Endodermal cell (in vitro differentiated cells): ENCODE data around the gene NFYB. TPM values are rescaled to one million over a fixed set of nuclear protein-coding genes. Genes with fewer than 3 reads are reported as not detected.

ENCODE experiments used
- DNase-seq: peaks from one replicate; pipeline ENCODE4 v3.0.0-alpha.2; 2017
- H3K27ac ChIP-seq: 2 replicates; pipeline ENCODE4 v1.5.1; 2013; ENCODE audit warnings: mild to moderate bottlenecking, low read depth, low read length, moderate library complexity
- H3K27me3 ChIP-seq: 2 replicates; pipeline ENCODE4 v1.6.1; 2013; ENCODE audit warnings: mild to moderate bottlenecking, low read length, moderate library complexity; ENCODE audit not compliant: insufficient read depth, control insufficient read depth, poor library complexity, severe bottlenecking
- H3K36me3 ChIP-seq: 2 replicates; pipeline ENCODE4 v1.7.0; 2013; ENCODE audit warnings: mild to moderate bottlenecking, low read length, moderate library complexity; ENCODE audit not compliant: control insufficient read depth, insufficient read depth
- H3K4me1 ChIP-seq: one replicate; pipeline ENCODE4 v1.7.0; 2013; ENCODE audit warnings: low read length; ENCODE audit not compliant: control insufficient read depth, insufficient read depth
- H3K4me3 ChIP-seq: 2 replicates; pipeline ENCODE4 v1.5.1; 2013; ENCODE audit warnings: mild to moderate bottlenecking, low read length, moderate library complexity
- H3K9ac ChIP-seq: 2 replicates; pipeline ENCODE4 v1.6.1; 2013; ENCODE audit warnings: mild to moderate bottlenecking, low read length, moderate library complexity; ENCODE audit not compliant: poor library complexity, severe bottlenecking; ENCODE audit errors: extremely low read depth
- H3K9me3 ChIP-seq: 2 replicates; pipeline ENCODE4 v1.6.1; 2013; ENCODE audit warnings: mild to moderate bottlenecking, low read length, moderate library complexity; ENCODE audit not compliant: control insufficient read depth
- H3K27ac Mint-ChIP-seq: 2 replicates; pipeline ENCODE4 v1.8.0; 2020; ENCODE audit warnings: mixed read lengths
- H3K27me3 Mint-ChIP-seq: 2 replicates; pipeline ENCODE4 v1.8.0; 2021; ENCODE audit warnings: mild to moderate bottlenecking, mixed read lengths; ENCODE audit not compliant: insufficient read depth
- H3K36me3 Mint-ChIP-seq: 2 replicates; pipeline ENCODE4 v1.8.0; 2020; ENCODE audit warnings: low read depth, mixed read lengths
- H3K4me1 Mint-ChIP-seq: 2 replicates; pipeline ENCODE4 v1.8.0; 2020; ENCODE audit warnings: mixed read lengths
- H3K4me3 Mint-ChIP-seq: 2 replicates; pipeline ENCODE4 v1.8.0; 2020; ENCODE audit warnings: mild to moderate bottlenecking, moderate library complexity, mixed read lengths
- H3K9me3 Mint-ChIP-seq: 2 replicates; pipeline ENCODE4 v1.8.0; 2020; ENCODE audit warnings: mild to moderate bottlenecking, mixed read lengths
- WGBS, 2 experiments: methylation state at CpG; one replicate each; pipeline versions ENCODE4 v1.1.5 to v1.1.7; 2013; ENCODE audit warnings: missing lambda C conversion rate in 2 of 2, mixed read lengths in 1 of 2; ENCODE audit not compliant: insufficient coverage in 1 of 2, insufficient read length in 1 of 2; 5-methylcytosine and 5-hydroxymethylcytosine counted together
- long read RNA-seq, 4 experiments: library from polyadenylated mRNA in 2 of 4; library from RNA in 1 of 4; library from capped mRNA in 1 of 4; stranded (forward) in 3 of 4; unstranded in 1 of 4; transcript quantifications; one replicate each; pipeline ENCODE4 v2.0.0, GENCODE V29; 2020 to 2021; ENCODE audit warnings: inconsistent platforms in 1 of 4
- polyA plus RNA-seq, 2 experiments: library from polyadenylated mRNA; stranded (reverse); fragments of 50-300 nt; gene quantifications; one replicate each; pipeline ENCODE4 v1.2.3, GENCODE V29; 2013
- total RNA-seq, 2 donors: library from RNA; stranded (reverse); fragmentation: NEBNext Ultra II Directional in 1 of 2; extraction: Animal tissue kit (Norgen Biotek cat#: 25700) in 1 of 2; gene quantifications; 2 replicates in 1 of 2; 3 replicates in 1 of 2; pipeline ENCODE4 v1.2.1, GENCODE V29; 2021
- TF ChIP-seq, protein P1 (sequence below): fragments of 200-600 bp; sonication (generic); conservative IDR thresholded peaks from 2 replicates; pipeline ENCODE4 v1.5.0; 2021; ENCODE audit warnings: antibody characterized with exemption, mild to moderate bottlenecking

NFYB gene
- total RNA-seq = 10 to 100 TPM; 31.2 to 36.3 TPM
- polyA plus RNA-seq (2013, experiment 1 of 2) = 58.2 TPM
- 56.8 TPM for polyA plus RNA-seq (2013, experiment 2 of 2)
- long read RNA-seq, experiment 1, transcript NFYB-205 (8 exons, 1,727 nt) = minor isoform, 5 of 37 reads
- long read RNA-seq, experiment 1, transcript NFYB-201 (8 exons, 3,512 nt) = major isoform, 17 of 37 reads
- long read RNA-seq, experiment 1, partial matches to known transcripts = 5 of 37 reads
- long read RNA-seq, experiment 1, other reads (novel, unspliced or antisense) = 10 of 37 reads
- long read RNA-seq, experiment 2, transcript NFYB-205 (8 exons, 1,727 nt) = minor isoform, 10 of 44 reads
- long read RNA-seq, experiment 2, transcript NFYB-201 (8 exons, 3,512 nt) = major isoform, 22 of 44 reads
- long read RNA-seq, experiment 2, partial matches to known transcripts = 3 of 44 reads
- long read RNA-seq, experiment 2, other reads (novel, unspliced or antisense) = 9 of 44 reads
- long read RNA-seq, experiment 3, transcript NFYB-201 (8 exons, 3,512 nt) = major isoform, 136 of 154 reads
- long read RNA-seq, experiment 3, partial matches to known transcripts = 4 of 154 reads
- long read RNA-seq, experiment 3, other reads (novel, unspliced or antisense) = 14 of 154 reads
- long read RNA-seq, experiment 4, transcript NFYB-201 (8 exons, 3,512 nt) = major isoform, 98 of 121 reads
- long read RNA-seq, experiment 4, partial matches to known transcripts = 12 of 121 reads
- long read RNA-seq, experiment 4, other reads (novel, unspliced or antisense) = 11 of 121 reads

DNA sequence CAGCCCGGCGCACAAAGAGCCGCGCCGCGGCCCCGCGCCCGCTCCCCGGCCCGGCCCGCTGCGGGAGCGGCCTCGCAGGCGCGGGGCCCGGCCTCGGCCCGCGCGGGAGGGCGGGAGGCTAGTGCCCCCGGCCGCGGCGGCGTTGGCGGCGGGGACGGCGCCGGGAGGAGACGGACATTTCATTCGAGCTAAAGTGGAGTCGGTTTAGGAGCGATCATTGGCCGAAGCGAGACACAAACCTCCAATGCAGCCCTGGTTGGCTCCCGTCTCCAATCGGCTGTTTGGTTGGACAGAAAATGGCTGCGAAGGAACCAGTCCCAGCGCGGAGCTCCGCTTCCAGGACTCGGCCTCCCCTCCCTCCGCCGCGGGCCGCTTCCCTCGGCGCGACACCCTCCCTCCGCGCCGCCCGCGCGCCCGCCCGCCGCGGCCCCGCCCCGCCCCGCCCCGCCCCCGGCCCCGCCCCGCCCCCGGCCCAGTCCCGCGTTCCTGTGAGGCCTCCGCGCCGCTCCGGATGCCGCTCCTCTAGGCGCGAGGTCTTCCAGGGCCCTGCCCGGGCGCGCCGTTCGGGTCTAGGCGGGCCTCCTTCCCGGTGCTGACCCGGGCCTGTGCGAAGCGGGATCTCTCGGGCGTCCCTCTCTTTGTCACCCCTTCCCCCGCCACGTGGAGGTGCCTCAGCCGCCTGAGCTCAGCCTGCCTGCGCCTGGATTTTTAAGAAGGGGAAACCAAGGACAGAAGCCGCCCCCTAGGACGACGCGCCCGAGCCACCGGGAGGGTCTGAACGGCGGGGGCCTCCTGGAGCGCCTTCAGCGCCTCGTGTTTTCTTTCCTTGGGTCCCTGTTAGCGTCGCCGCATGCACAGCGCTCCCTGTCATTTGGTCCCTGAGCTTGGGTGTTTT, at the start of gene NFYB:
Gene NFYB (minus strand): TSS at position 309 of the 895 bp plus-strand sequence. CDS start 2,757 bp downstream, outside the sequence.
- Histone ChIP-seq H3K4me1 (no peaks in the 10 kb centered on the region), H3K9me3 (no peaks in the 10 kb centered on the region), H3K27me3 (no peaks in the 10 kb centered on the region), H3K4me3 (peak within 1 kb of the TSS; percentile 92), H3K36me3 (peaks cover 10% of the 10 kb centered on the region), H3K27ac (peak within 1 kb of the TSS; percentile 90), H3K9ac (peak within 1 kb of the TSS; percentile 87)
- Mint-ChIP-seq H3K4me3 (peak within 1 kb of the TSS; percentile 76), H3K27me3 (peaks cover 29% of the 10 kb centered on the region), H3K27ac (peak within 1 kb of the TSS; percentile 90), H3K4me1 (peaks cover 17% of the 10 kb centered on the region), H3K36me3 (no peaks in the 10 kb centered on the region), H3K9me3 (no peaks in the 10 kb centered on the region)
- DNase-seq = peak; percentile 99
- TF ChIP-seq, protein P1, sequence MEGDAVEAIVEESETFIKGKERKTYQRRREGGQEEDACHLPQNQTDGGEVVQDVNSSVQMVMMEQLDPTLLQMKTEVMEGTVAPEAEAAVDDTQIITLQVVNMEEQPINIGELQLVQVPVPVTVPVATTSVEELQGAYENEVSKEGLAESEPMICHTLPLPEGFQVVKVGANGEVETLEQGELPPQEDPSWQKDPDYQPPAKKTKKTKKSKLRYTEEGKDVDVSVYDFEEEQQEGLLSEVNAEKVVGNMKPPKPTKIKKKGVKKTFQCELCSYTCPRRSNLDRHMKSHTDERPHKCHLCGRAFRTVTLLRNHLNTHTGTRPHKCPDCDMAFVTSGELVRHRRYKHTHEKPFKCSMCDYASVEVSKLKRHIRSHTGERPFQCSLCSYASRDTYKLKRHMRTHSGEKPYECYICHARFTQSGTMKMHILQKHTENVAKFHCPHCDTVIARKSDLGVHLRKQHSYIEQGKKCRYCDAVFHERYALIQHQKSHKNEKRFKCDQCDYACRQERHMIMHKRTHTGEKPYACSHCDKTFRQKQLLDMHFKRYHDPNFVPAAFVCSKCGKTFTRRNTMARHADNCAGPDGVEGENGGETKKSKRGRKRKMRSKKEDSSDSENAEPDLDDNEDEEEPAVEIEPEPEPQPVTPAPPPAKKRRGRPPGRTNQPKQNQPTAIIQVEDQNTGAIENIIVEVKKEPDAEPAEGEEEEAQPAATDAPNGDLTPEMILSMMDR = no peak
- 2 to 4% methylated on average over 26 to 95 of the region's 111 CpGs for WGBS, 2 experiments

DNA sequence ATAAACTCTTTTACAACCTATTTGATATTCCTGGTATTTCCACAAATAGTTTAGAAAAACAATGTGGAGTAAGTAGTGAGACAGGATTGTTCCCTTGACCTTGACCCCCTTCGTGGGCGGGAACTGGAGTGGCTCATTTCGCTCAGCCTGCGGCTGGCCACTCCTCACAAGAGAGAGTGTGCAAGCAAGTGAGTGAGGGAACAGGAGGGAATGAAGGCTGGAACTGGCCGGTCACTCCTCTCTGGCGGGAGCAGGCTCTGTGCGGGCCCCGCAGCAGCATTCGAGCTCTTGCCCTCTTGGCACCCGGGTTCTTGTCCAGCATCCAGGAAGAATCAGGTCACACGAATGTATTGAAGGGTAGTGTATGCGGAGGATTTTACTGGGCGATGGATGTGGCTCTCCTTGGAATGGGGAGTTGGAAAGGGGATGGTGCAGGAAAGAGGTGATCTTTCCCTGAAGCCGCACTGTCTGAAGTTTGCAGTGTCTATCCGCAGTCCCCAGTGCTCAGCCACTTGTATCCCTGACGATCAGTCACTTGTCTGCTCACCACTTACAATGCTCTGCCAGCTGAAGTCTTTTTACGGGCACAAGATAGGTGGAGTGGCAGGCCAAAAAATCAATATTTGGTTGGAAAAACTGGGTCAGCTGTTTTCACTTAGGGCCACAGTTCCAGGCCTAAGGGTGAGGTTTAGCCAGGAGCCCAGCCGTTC, 49.6 kb upstream of the NFYB start:
- TF ChIP-seq, protein P1 = no peak
- no peak for DNase-seq
- no peak overlapping the region for H3K27ac Mint-ChIP-seq
- no peak overlapping the region for H3K4me3 ChIP-seq
- WGBS, 2 experiments = 93 to 97% methylated on average over 11 to 18 of the region's 18 CpGs
- peaks cover 40% of the 10 kb centered on the region for H3K9me3 Mint-ChIP-seq
- H3K9ac ChIP-seq = no peak overlapping the region
- no peaks in the 10 kb centered on the region for H3K27me3 ChIP-seq
- peaks cover 6% of the 10 kb centered on the region for H3K27me3 Mint-ChIP-seq
- H3K4me1 Mint-ChIP-seq = no peaks in the 10 kb centered on the region
- H3K36me3 Mint-ChIP-seq = no peaks in the 10 kb centered on the region
- H3K27ac ChIP-seq = no peak overlapping the region
- H3K4me3 Mint-ChIP-seq = no peak overlapping the region
- no peaks in the 10 kb centered on the region for H3K4me1 ChIP-seq
- peaks cover 22% of the 10 kb centered on the region for H3K9me3 ChIP-seq
- H3K36me3 ChIP-seq = no peaks in the 10 kb centered on the region
